Iris pigment epithelial cell (primary cell): Measurements from ENCODE around the gene SMIM20.

ENCODE experiments used
- DNase-seq: peaks from one replicate; pipeline ENCODE4 v3.0.0-alpha.2; 2011; ENCODE audit warnings: low read depth

SMIM20 gene

GRCh38 chr4:25955705-25956104 lies 41.7 kb downstream of the SMIM20 start:
- DNase-seq = no peak

GRCh38 chr4:25956260-25956659 lies 42.2 kb downstream of the SMIM20 start:
- no peak for DNase-seq

GRCh38 chr4:25958110-25958509 lies 44.1 kb downstream of the SMIM20 start:
- no peak for DNase-seq

GRCh38 chr4:25962393-25962792 lies 48.4 kb downstream of the SMIM20 start:
- DNase-seq = no peak

GRCh38 chr4:25965629-25966028 lies 51.6 kb downstream of the SMIM20 start:
- no peak for DNase-seq

GRCh38 chr4:25966171-25966570 lies 52.2 kb downstream of the SMIM20 start:
- no peak for DNase-seq

GRCh38 chr4:25969374-25970155 lies 55.5 kb downstream of the SMIM20 start:
- DNase-seq = no peak

- DNase-seq = peak; percentile 32
Observed at GRCh38 chr4:25970226-25970675, 56.2 kb downstream of the SMIM20 start.

- peak; percentile 41 for DNase-seq
Observed at GRCh38 chr4:25970691-25971432, 56.8 kb downstream of the SMIM20 start.

- DNase-seq = no peak
Observed at GRCh38 chr4:25972366-25972765, 58.3 kb downstream of the SMIM20 start.

- DNase-seq = no peak
Observed at GRCh38 chr4:25972984-25973745, 59.1 kb downstream of the SMIM20 start.

GRCh38 chr4:25976780-25977179 lies 62.8 kb downstream of the SMIM20 start:
- no peak for DNase-seq

GRCh38 chr4:25977397-25978170 lies 63.6 kb downstream of the SMIM20 start:
- DNase-seq = no peak

- no peak for DNase-seq
Observed at GRCh38 chr4:25978327-25978726, 64.3 kb downstream of the SMIM20 start.
